DMS153 treated with DMSO at 0.1 percent for 48 hours (cell line): ENCODE measurements around the gene FBLN1.

Experiments
- DNase-seq: peaks from one replicate; lab custom pipeline; 2025; ENCODE audit not compliant: unreplicated experiment; lab: John Stamatoyannopoulos, UW

FBLN1 gene

GRCh38 chr22:45503050-45503815 lies 550 bp downstream of the FBLN1 start:
- DNase-seq = no peak

GRCh38 chr22:45503816-45504372 lies 1.2 kb downstream of the FBLN1 start:
- no peak for DNase-seq

- DNase-seq = no peak
Measured at GRCh38 chr22:45504373-45505341, 2.0 kb downstream of the FBLN1 start.

GRCh38 chr22:45505991-45506747 lies 3.5 kb downstream of the FBLN1 start:
- DNase-seq = no peak

- no peak for DNase-seq
Measured at GRCh38 chr22:45506816-45507360, 4.2 kb downstream of the FBLN1 start.

- DNase-seq = no peak
Measured at GRCh38 chr22:45507798-45508197, 5.1 kb downstream of the FBLN1 start.

GRCh38 chr22:45508814-45509213 lies 6.1 kb downstream of the FBLN1 start:
- DNase-seq = no peak

GRCh38 chr22:45510376-45511232 lies 7.9 kb downstream of the FBLN1 start:
- DNase-seq = no peak

GRCh38 chr22:45511847-45512261 lies 9.2 kb downstream of the FBLN1 start:
- no peak for DNase-seq

GRCh38 chr22:45512363-45512762 lies 9.7 kb downstream of the FBLN1 start:
- DNase-seq = no peak

GRCh38 chr22:45515676-45516075 lies 13.0 kb downstream of the FBLN1 start:
- no peak for DNase-seq

GRCh38 chr22:45516163-45516562 lies 13.5 kb downstream of the FBLN1 start:
- no peak for DNase-seq

GRCh38 chr22:45516923-45517675 lies 14.4 kb downstream of the FBLN1 start:
- DNase-seq = no peak

GRCh38 chr22:45518136-45518535 lies 15.5 kb downstream of the FBLN1 start:
- DNase-seq = no peak

GRCh38 chr22:45518580-45518991 lies 15.9 kb downstream of the FBLN1 start:
- no peak for DNase-seq

- DNase-seq = no peak
Measured at GRCh38 chr22:45521178-45521577, 18.5 kb downstream of the FBLN1 start.

- no peak for DNase-seq
Measured at GRCh38 chr22:45522462-45522861, 19.8 kb downstream of the FBLN1 start.

GRCh38 chr22:45524157-45524556 lies 21.5 kb downstream of the FBLN1 start:
- no peak for DNase-seq

- DNase-seq = no peak
Measured at GRCh38 chr22:45524966-45525365, 22.3 kb downstream of the FBLN1 start.
